ENCODE results near the gene DCAF8L1. TPM values are rescaled to one million over a fixed set of nuclear protein-coding genes. Genes with fewer than 3 reads are reported as not detected.
"Not testable (repeated sequence)": the region's sequence is repeated elsewhere in the genome, so short reads cannot be mapped to it uniquely, and the experiment has no call there.

Gene DCAF8L1
- total RNA-seq, 1 donor from 2014 or later, result not detected

DNA sequence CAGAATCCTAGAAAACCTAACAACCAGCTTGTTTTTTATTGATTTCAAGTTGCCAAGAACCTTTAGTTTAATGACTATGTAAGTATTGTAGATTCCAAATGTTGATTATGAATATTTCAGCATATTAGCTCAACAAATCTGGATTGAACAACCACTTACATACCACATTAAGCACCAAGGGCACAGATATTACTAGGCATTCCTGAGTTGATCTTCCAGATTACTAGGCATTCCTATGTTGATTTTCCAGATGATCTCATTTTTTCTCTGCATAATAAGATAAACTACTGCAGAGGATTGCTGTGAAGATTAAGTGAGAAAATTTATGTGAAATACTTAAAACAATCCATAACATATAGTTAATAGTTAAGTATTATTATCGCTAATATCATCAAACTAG lies 17.4 kb upstream of the DCAF8L1 start:
- Mint-ChIP-seq H3K9me3 (ENCODE audit: unreplicated experiment) (no peaks in the 10 kb centered on the region), H3K4me1 (ENCODE audit: low read depth, unreplicated experiment) (no peaks in the 10 kb centered on the region), H3K27ac (ENCODE audit: unreplicated experiment) (no peak overlapping the region), H3K27me3 (ENCODE audit: unreplicated experiment) (no peaks in the 10 kb centered on the region), H3K36me3 (ENCODE audit: unreplicated experiment) (no peaks in the 10 kb centered on the region), H3K4me3 (ENCODE audit: unreplicated experiment) (no peak overlapping the region)
- TF ChIP-seq, protein P1, sequence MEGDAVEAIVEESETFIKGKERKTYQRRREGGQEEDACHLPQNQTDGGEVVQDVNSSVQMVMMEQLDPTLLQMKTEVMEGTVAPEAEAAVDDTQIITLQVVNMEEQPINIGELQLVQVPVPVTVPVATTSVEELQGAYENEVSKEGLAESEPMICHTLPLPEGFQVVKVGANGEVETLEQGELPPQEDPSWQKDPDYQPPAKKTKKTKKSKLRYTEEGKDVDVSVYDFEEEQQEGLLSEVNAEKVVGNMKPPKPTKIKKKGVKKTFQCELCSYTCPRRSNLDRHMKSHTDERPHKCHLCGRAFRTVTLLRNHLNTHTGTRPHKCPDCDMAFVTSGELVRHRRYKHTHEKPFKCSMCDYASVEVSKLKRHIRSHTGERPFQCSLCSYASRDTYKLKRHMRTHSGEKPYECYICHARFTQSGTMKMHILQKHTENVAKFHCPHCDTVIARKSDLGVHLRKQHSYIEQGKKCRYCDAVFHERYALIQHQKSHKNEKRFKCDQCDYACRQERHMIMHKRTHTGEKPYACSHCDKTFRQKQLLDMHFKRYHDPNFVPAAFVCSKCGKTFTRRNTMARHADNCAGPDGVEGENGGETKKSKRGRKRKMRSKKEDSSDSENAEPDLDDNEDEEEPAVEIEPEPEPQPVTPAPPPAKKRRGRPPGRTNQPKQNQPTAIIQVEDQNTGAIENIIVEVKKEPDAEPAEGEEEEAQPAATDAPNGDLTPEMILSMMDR (IDR thresholded peaks at IDR 0.05; ENCODE audit: partially characterized antibody, unreplicated experiment), result no peak
- DNase-seq, result no peak

DNA sequence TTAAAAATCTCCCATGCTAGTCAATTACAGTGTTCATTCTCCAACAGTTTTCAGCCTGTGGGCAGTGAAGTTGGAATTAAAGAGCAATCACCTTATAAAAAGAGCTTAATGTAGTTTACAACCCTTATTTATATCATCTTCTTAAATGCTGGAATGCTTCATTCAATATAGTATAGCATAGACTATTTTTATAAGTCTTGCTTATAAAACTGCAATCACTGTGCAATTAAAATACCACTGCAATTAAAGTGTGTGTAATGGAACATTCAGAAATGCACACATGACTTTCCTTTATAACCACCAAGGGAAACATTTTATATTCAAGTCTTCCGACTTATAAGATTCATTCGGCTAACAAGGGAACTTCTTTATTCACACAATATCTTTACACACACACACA lies 16.4 kb upstream of the DCAF8L1 start:
- TF ChIP-seq, protein P1 (IDR thresholded peaks at IDR 0.05; ENCODE audit: partially characterized antibody, unreplicated experiment), result no peak
- no peaks in the 10 kb centered on the region for H3K27me3 Mint-ChIP-seq (ENCODE audit: unreplicated experiment)
- H3K27ac Mint-ChIP-seq (ENCODE audit: unreplicated experiment), result no peak overlapping the region
- H3K9me3 Mint-ChIP-seq (ENCODE audit: unreplicated experiment), result no peaks in the 10 kb centered on the region
- H3K4me1 Mint-ChIP-seq (ENCODE audit: low read depth, unreplicated experiment), result no peaks in the 10 kb centered on the region
- H3K4me3 Mint-ChIP-seq (ENCODE audit: unreplicated experiment), result no peak overlapping the region
- no peak for DNase-seq
- H3K36me3 Mint-ChIP-seq (ENCODE audit: unreplicated experiment), result no peaks in the 10 kb centered on the region

DNA sequence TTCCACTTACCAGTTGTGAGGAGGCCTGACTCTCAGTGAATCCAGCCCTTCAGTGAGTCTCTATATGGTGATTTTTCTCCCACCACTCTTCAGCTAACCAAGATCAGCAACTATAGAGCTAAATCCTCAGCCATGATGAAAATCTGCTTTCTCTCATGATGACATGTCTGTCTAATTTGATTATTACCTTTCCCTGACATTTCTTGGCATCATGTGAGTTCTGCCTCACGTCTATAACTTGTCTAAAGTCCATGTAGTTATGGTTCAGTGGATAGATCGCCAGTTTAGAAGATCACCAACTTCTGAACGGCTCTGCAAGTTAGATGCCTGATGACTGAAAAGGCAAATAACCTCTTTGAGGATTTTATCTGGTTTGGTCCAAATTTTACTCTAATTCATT lies 14.9 kb upstream of the DCAF8L1 start:
- Mint-ChIP-seq H3K9me3 (ENCODE audit: unreplicated experiment) (no peaks in the 10 kb centered on the region), H3K4me1 (ENCODE audit: low read depth, unreplicated experiment) (no peaks in the 10 kb centered on the region)

DNA sequence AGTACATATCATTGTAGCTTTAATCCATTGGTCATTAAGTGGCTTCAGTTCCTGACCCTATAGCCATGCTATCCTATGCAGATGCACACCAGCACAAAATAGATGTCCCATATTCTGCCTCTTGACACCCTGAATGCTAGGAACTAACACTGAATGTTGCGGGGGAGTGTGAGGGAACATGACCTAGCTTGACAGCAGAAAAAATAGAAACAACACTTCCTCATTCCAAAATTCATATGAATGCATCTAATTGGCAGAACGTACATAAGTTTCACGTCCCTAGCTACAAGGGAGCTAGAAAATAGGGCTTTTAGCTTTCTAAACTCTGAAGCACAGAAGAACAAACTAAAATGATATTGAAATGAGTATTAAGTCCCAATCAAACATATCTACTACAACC lies 14.4 kb upstream of the DCAF8L1 start:
- no peak overlapping the region for H3K27ac Mint-ChIP-seq (ENCODE audit: unreplicated experiment)
- no peak overlapping the region for H3K4me3 Mint-ChIP-seq (ENCODE audit: unreplicated experiment)
- DNase-seq, result no peak
- H3K4me1 Mint-ChIP-seq (ENCODE audit: low read depth, unreplicated experiment), result no peaks in the 10 kb centered on the region
- H3K27me3 Mint-ChIP-seq (ENCODE audit: unreplicated experiment), result no peaks in the 10 kb centered on the region
- H3K36me3 Mint-ChIP-seq (ENCODE audit: unreplicated experiment), result no peaks in the 10 kb centered on the region
- TF ChIP-seq, protein P1 (IDR thresholded peaks at IDR 0.05; ENCODE audit: partially characterized antibody, unreplicated experiment), result no peak
- H3K9me3 Mint-ChIP-seq (ENCODE audit: unreplicated experiment), result no peaks in the 10 kb centered on the region

More for the DNA sequence above, 14.9 kb upstream of the DCAF8L1 start:
- no peaks in the 10 kb centered on the region for H3K36me3 Mint-ChIP-seq (ENCODE audit: unreplicated experiment)
- no peaks in the 10 kb centered on the region for H3K27me3 Mint-ChIP-seq (ENCODE audit: unreplicated experiment)
- TF ChIP-seq, protein P1 (IDR thresholded peaks at IDR 0.05; ENCODE audit: partially characterized antibody, unreplicated experiment), result no peak
- no peak for DNase-seq
- no peak overlapping the region for H3K4me3 Mint-ChIP-seq (ENCODE audit: unreplicated experiment)
- H3K27ac Mint-ChIP-seq (ENCODE audit: unreplicated experiment), result no peak overlapping the region

DNA sequence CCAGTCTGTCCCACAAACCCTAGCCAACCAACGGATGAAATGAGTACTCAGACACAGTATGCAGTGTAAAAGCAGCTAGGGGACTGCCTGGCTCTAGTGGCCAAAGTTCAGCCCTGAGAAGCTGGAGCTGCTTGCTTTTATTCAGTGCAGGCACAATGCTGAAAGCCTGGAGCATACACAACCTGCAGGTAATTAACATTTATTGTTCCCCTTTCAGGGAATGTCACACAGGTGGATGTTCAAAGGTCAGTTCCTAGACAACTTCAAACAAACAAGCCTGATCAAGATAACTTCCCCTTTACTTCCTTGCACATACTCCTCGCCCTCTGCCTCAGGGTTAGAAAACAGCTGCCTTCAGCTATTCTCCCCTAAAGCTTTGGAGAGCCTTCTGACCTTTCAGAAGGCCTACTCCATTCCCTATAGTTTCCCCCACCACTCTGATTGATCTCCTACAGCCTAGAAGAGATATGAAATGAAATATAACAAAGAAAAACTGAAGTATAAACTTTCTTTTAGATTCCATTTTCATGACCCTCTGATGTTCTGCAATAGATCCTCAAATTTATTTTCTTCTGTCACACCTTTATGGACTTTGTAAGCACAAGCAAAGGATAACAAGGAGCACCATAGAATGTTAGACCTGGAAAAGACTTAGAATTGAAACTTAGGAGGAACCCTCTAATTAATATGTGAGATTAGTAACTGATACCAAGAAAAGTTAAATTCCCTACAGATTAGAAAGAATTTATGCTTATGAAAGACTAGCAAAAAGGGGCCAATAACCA lies 6.8 kb upstream of the DCAF8L1 start:
- Mint-ChIP-seq H3K36me3 (ENCODE audit: unreplicated experiment) (no peaks in the 10 kb centered on the region), H3K4me1 (ENCODE audit: low read depth, unreplicated experiment) (no peaks in the 10 kb centered on the region), H3K27me3 (ENCODE audit: unreplicated experiment) (no peaks in the 10 kb centered on the region), H3K27ac (ENCODE audit: unreplicated experiment) (no peak overlapping the region), H3K9me3 (ENCODE audit: unreplicated experiment) (no peaks in the 10 kb centered on the region), H3K4me3 (ENCODE audit: unreplicated experiment) (no peak overlapping the region)
- DNase-seq, result no peak
- TF ChIP-seq, protein P1 (IDR thresholded peaks at IDR 0.05; ENCODE audit: partially characterized antibody, unreplicated experiment), result no peak

DNA sequence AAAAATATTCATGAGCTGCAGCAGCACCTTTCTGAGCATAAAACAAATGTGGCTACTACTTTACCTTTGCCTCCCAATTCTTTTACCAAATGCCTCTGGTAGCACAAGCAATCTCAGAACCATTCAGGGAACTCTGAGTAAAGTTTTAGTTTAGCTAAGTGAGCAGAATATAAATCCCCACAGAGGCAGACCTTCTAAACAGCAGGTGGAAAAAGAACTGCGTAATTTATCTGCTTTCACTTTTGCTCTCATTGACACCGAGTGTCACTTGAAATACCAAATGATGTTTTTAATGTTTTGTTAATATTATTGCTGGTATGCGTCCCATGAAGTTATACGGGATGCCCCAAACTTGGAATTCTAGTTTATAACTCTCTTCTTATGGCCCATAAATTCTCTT lies 4.3 kb downstream of the DCAF8L1 start:
- H3K9me3 Mint-ChIP-seq (ENCODE audit: unreplicated experiment); H3K4me1 Mint-ChIP-seq (ENCODE audit: low read depth, unreplicated experiment); H3K27me3 Mint-ChIP-seq (ENCODE audit: unreplicated experiment); DNase-seq; H3K36me3 Mint-ChIP-seq (ENCODE audit: unreplicated experiment); H3K4me3 Mint-ChIP-seq (ENCODE audit: unreplicated experiment); H3K27ac Mint-ChIP-seq (ENCODE audit: unreplicated experiment): not testable (repeated sequence)
